Dorsolateral prefrontal cortex (tissue), 118 donors: Measurements from ENCODE around the gene RTN4RL1. TPM values are rescaled to one million over a fixed set of nuclear protein-coding genes. Genes with fewer than 3 reads are reported as not detected.

Experiments used
- microRNA-seq, 43 experiments: library from miRNA; unstranded; fragments of <30 nt; microRNA quantifications; one replicate each; pipeline ENCODE4 v1.2.0, GENCODE V29; 2022
- total RNA-seq, 120 experiments: library from RNA; stranded (reverse); gene quantifications; one replicate each; pipeline versions ENCODE4 v1.2.3 to v1.2.4, GENCODE V29; 2022

The RTN4RL1 gene
- total RNA-seq, 120 experiments from 2014 or later: 4.8 to 43.6 (median 22.0) TPM

Small RNAs within 50 kb of the gene (microRNA-seq; reads per million reads assigned to microRNA genes)
- 1,716 to 17,039 (median 7,086) reads per million in 43 experiments for gene MIR132
- gene MIR212: 34.6 to 289 (median 133) reads per million in 43 experiments

Other genes with a start within 250 kb of the RTN4RL1 start
- gene SMYD4, start 195.4 kb downstream of the RTN4RL1 start, total RNA-seq: 10 to 100 TPM; 13.6 to 30.4 (median 20.5) TPM
- gene RPA1, start 195.3 kb downstream of the RTN4RL1 start, total RNA-seq: 100 to 1,000 TPM in 2 of 120 experiments, 10 to 100 TPM in 118; 54.2 to 102 (median 73.3) TPM
- 100 to 1,000 TPM in 30 of 120 experiments, 10 to 100 TPM in 90; 57.6 to 158 (median 87.2) TPM for gene DPH1, start 4.8 kb upstream of the RTN4RL1 start, total RNA-seq
- 10 to 100 TPM in 108 of 120 experiments, 1 to 10 TPM in 12; 6.6 to 29.4 (median 16.4) TPM for gene OVCA2, start 16.7 kb upstream of the RTN4RL1 start, total RNA-seq
- gene HIC1, start 29.8 kb upstream of the RTN4RL1 start, total RNA-seq: 10 to 100 TPM in 18 of 120 experiments, 1 to 10 TPM in 102; 1.6 to 17.4 (median 6.5) TPM